ENCODE results near the gene PIN1.
A peak's percentile ranks its signal among the peaks of the same experiment; 100 is the strongest.

PIN1 gene

DNA sequence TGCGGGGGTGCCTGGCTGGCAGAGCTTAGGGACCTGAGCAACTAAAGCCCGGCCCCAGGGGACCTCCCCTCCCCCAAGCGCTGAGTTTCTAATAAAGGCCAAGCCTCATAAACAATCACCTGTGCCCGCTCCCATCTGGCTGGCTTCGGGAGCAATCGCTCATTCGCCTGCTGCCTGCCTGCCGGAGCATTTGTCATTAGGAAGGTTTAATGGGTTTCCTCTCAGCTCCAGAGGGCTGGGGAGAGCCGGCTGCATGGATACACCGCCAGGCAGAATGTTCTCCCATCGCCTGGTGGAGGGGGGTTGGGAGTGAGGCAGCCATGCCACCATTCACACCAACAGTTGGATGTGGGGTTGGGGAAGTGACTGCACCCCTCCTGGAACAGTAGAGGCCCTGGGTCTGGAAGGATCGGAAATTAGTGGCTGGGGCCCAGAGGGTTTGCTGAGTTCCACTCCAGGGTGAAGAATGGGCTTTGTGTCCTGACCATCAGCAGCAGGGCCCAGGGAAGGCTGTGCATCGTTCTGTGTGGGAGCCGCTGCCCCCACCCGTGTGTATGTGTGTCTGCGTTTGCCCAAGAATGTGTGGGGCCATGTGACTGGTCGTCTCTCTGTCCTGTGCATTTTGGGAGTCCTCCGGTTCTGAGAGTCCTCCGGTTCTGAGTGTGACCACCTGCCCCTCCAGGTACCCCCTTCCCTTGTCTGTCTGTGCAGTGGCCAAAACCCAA is 15.3 kb downstream of the PIN1 start:
- peaks cover 17 to 27% of the 10 kb centered on the region in 2 donors for H3K36me3 ChIP-seq (ENCODE audit: control insufficient read depth in 2 of 2, insufficient read depth in 2 of 2, low read length in 2 of 2)
- no peaks in the 10 kb centered on the region for H3K9me3 ChIP-seq (ENCODE audit: control insufficient read depth in 2 of 2, low read length in 2 of 2)
- H3K9ac ChIP-seq (ENCODE audit: low read depth in 1 of 2, low read length in 2 of 2), result no peak overlapping the region
- no peak overlapping the region for H3K27ac ChIP-seq (ENCODE audit: low read depth in 2 of 2, low read length in 2 of 2)
- H3K27me3 ChIP-seq (ENCODE audit: control insufficient read depth in 2 of 2, insufficient read depth in 2 of 2, low read length in 2 of 2), result no peaks in the 10 kb centered on the region
- H3K4me3 ChIP-seq (ENCODE audit: low read length in 2 of 2), result no peak overlapping the region
- no peaks in the 10 kb centered on the region for H3K4me1 ChIP-seq (ENCODE audit: control insufficient read depth in 2 of 2, insufficient read depth in 2 of 2, low read length in 2 of 2)

DNA sequence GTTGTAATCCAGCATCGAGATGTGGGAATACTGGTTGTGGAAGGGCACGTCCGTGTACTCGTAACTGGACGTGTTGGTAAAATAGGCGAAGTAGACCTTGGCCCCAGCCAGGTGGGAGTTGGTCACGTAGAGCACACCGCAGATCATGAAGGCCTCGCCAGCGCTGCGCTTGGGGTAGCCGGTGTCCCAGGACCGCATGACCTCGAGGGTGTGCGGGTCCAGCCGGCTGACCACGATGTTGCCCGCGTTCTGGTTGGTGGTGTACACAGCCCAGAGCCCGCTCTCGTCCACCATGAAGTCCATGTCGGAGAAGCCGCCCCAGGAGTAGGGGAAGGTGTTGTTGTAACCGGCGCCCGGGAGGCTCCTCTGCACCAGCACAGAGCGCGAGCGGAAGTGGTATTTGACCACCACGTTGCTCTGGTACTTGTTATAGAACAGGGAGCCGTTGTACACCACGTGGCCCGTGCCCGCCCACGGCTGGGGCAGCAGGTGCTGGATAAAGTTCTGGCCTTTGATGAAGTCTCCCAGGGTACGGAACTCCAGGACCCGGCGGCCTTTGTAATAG is 19.2 kb downstream of the PIN1 start:
- no peak overlapping the region for H3K9ac ChIP-seq (ENCODE audit: low read depth in 1 of 2, low read length in 2 of 2)
- H3K4me1 ChIP-seq (ENCODE audit: control insufficient read depth in 2 of 2, insufficient read depth in 2 of 2, low read length in 2 of 2), result no peaks in the 10 kb centered on the region
- no peaks in the 10 kb centered on the region for H3K36me3 ChIP-seq (ENCODE audit: control insufficient read depth in 2 of 2, insufficient read depth in 2 of 2, low read length in 2 of 2)
- no peak overlapping the region for H3K4me3 ChIP-seq (ENCODE audit: low read length in 2 of 2)
- H3K9me3 ChIP-seq (ENCODE audit: control insufficient read depth in 2 of 2, low read length in 2 of 2), result no peaks in the 10 kb centered on the region
- H3K27ac ChIP-seq (ENCODE audit: low read depth in 2 of 2, low read length in 2 of 2), result no peak overlapping the region
- no peaks in the 10 kb centered on the region for H3K27me3 ChIP-seq (ENCODE audit: control insufficient read depth in 2 of 2, insufficient read depth in 2 of 2, low read length in 2 of 2)

DNA sequence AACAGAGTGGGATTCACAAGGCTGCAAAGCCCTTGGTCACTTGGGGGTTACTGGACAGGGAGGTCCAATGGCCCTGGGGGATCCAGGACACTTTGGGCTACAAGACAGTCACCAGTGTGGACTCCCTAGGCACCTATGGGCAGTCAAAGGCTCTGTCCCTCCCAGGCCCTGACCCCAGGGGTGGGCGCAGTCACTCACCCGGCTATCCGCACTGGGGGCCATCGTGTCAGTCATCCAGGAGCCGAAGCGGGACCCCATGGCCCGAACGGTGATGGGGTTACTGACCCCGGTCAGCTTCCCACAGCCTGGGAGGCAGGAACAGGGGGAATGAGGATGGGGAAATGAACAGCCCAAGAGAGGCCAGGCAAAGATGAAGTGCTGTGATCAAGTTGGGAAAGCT is 21.5 kb downstream of the PIN1 start:
- H3K9ac ChIP-seq (ENCODE audit: low read depth in 1 of 2, low read length in 2 of 2), result no peak overlapping the region
- H3K4me1 ChIP-seq (ENCODE audit: control insufficient read depth in 2 of 2, insufficient read depth in 2 of 2, low read length in 2 of 2), result no peaks in the 10 kb centered on the region
- no peaks in the 10 kb centered on the region for H3K9me3 ChIP-seq (ENCODE audit: control insufficient read depth in 2 of 2, low read length in 2 of 2)
- H3K27ac ChIP-seq (ENCODE audit: low read depth in 2 of 2, low read length in 2 of 2), result no peak overlapping the region
- no peaks in the 10 kb centered on the region for H3K36me3 ChIP-seq (ENCODE audit: control insufficient read depth in 2 of 2, insufficient read depth in 2 of 2, low read length in 2 of 2)
- no peaks in the 10 kb centered on the region for H3K27me3 ChIP-seq (ENCODE audit: control insufficient read depth in 2 of 2, insufficient read depth in 2 of 2, low read length in 2 of 2)
- no peak overlapping the region for H3K4me3 ChIP-seq (ENCODE audit: low read length in 2 of 2)

DNA sequence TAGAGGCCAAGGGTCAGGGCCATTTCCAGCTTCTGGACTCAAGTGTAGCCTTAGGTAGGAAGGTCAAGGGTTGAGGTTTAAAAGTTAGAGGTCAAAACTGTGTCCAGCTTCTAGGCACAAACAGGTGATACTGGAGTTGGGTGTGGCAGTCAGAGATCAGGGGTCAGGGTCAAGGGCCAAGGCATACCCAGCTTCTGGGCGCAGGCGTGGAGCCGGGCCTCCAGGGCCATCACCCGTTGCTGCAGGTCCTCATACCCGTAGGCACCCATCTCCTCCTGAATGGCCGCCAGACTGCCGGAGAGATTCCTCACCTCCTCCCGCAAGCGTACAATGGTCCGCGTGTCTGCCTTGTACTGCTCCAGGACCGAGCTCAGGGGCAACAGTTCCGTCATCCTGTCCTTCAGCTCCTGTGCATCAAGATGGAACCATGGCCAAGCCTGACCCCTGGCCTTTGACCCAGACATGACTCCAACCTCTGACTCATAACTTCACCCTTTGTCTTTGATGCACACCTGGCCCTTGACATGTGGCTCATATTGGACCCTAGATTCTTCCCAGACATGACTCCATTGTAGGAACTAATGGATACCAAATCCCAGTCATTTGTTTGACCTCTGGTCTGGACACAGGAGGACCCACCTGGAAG is 22.1 kb downstream of the PIN1 start:
- H3K27ac ChIP-seq (ENCODE audit: low read depth in 2 of 2, low read length in 2 of 2), result peak overlapping the region; percentile 8 to 76
- H3K4me1 ChIP-seq (ENCODE audit: control insufficient read depth in 2 of 2, insufficient read depth in 2 of 2, low read length in 2 of 2), result no peaks in the 10 kb centered on the region
- no peaks in the 10 kb centered on the region for H3K36me3 ChIP-seq (ENCODE audit: control insufficient read depth in 2 of 2, insufficient read depth in 2 of 2, low read length in 2 of 2)
- H3K9me3 ChIP-seq (ENCODE audit: control insufficient read depth in 2 of 2, low read length in 2 of 2), result no peaks in the 10 kb centered on the region
- no peaks in the 10 kb centered on the region for H3K27me3 ChIP-seq (ENCODE audit: control insufficient read depth in 2 of 2, insufficient read depth in 2 of 2, low read length in 2 of 2)
- H3K4me3 ChIP-seq (ENCODE audit: low read length in 2 of 2), result peak overlapping the region in 1 of 2 donors; percentile 59
- no peak overlapping the region for H3K9ac ChIP-seq (ENCODE audit: low read depth in 1 of 2, low read length in 2 of 2)

DNA sequence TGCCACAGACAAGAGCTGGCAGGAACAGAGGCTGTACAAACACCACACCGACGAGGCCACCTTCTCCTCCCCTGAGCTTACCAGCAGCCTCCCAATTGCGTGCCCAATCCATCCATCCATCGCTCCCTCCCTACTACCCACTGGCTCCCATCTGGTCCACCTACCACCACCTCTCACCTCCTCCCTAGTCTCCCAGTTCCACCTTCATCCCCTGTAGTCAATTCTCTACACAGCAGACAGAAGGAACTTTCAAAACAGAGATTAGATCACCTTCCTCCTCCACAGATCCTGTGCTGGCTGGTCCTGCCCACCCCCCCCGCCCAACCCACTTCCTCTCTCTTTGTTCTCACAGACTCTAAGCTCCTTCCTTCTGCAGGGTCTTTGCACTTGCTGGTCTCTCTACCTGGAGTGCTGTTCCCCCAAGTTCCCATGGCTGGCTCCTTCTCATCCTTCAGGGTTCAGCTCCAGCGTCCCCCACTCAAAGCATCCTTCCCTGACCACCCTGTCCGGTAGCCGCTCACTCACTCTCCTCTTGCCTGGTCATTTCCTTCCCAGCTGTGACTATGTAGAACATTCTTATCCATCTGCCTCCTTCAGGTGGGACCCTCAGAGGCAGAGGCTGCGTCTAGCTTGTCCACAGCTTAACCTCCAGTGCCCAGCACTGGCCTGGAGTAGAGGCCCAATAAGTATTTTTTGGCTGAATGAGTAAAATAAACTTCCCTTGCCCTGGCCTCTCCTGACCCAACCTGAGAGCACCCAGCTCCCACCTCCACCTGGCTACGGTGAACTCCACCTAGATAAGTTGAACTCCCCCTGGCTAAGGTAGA is 23.0 kb downstream of the PIN1 start:
- peak overlapping the region in 1 of 2 donors; percentile 59 for H3K4me3 ChIP-seq (ENCODE audit: low read length in 2 of 2)

DNA sequence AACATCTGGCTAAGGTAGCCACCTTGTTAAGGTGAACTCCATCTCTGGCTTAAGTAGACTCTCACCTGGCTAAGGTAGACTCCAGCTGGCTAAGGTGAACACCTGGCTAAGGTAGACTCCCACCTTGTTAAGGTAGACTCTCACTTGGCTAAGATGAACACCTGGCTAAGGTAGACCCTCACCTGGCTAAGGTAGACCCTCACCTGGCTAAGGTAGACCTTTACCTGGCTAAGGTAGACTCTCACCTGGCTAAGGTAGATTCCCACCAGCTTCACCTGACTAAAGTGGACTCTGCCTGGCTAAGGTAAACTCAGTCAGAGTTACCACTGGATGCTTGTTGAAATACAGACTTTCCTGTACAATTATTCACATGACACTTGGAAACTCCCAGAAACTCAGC is 23.6 kb downstream of the PIN1 start:
- H3K27me3 ChIP-seq (ENCODE audit: control insufficient read depth in 2 of 2, insufficient read depth in 2 of 2, low read length in 2 of 2), result no peaks in the 10 kb centered on the region
- peak overlapping the region in 1 of 2 donors; percentile 41 for H3K27ac ChIP-seq (ENCODE audit: low read depth in 2 of 2, low read length in 2 of 2)
- no peak overlapping the region for H3K4me3 ChIP-seq (ENCODE audit: low read length in 2 of 2)
- no peaks in the 10 kb centered on the region for H3K36me3 ChIP-seq (ENCODE audit: control insufficient read depth in 2 of 2, insufficient read depth in 2 of 2, low read length in 2 of 2)
- no peaks in the 10 kb centered on the region for H3K4me1 ChIP-seq (ENCODE audit: control insufficient read depth in 2 of 2, insufficient read depth in 2 of 2, low read length in 2 of 2)
- H3K9ac ChIP-seq (ENCODE audit: low read depth in 1 of 2, low read length in 2 of 2), result no peak overlapping the region
- no peaks in the 10 kb centered on the region for H3K9me3 ChIP-seq (ENCODE audit: control insufficient read depth in 2 of 2, low read length in 2 of 2)

More for the DNA sequence above, 23.0 kb downstream of the PIN1 start:
- Histone ChIP-seq H3K27me3 (ENCODE audit: control insufficient read depth in 2 of 2, insufficient read depth in 2 of 2, low read length in 2 of 2) (no peaks in the 10 kb centered on the region), H3K9ac (ENCODE audit: low read depth in 1 of 2, low read length in 2 of 2) (no peak overlapping the region), H3K9me3 (ENCODE audit: control insufficient read depth in 2 of 2, low read length in 2 of 2) (no peaks in the 10 kb centered on the region), H3K4me1 (ENCODE audit: control insufficient read depth in 2 of 2, insufficient read depth in 2 of 2, low read length in 2 of 2) (no peaks in the 10 kb centered on the region), H3K27ac (ENCODE audit: low read depth in 2 of 2, low read length in 2 of 2) (peak overlapping the region; percentile 8 to 76), H3K36me3 (ENCODE audit: control insufficient read depth in 2 of 2, insufficient read depth in 2 of 2, low read length in 2 of 2) (no peaks in the 10 kb centered on the region)

DNA sequence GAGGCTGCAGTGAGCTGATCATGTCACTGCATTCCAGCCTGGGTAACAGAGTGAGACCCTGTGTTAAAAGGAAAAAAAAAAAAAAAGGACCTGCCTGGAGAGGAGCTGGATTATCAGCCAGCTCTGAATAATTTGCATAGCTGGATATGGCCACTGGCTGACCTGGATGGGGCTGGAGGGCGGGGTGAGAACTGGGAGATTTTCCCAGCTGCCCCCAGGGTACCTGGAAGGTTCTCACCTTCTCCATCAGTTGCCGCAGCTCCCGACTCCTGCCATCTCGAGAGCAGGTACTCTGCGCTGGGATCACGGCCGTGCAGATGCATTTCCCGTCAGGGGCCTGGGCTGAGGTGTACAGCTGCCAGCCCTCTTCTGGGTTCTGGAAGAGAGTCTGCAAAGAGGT is 25.3 kb downstream of the PIN1 start:
- Histone ChIP-seq H3K4me3 (ENCODE audit: low read length in 2 of 2) (no peak overlapping the region), H3K36me3 (ENCODE audit: control insufficient read depth in 2 of 2, insufficient read depth in 2 of 2, low read length in 2 of 2) (no peaks in the 10 kb centered on the region), H3K9ac (ENCODE audit: low read depth in 1 of 2, low read length in 2 of 2) (no peak overlapping the region), H3K9me3 (ENCODE audit: control insufficient read depth in 2 of 2, low read length in 2 of 2) (no peaks in the 10 kb centered on the region), H3K27ac (ENCODE audit: low read depth in 2 of 2, low read length in 2 of 2) (no peak overlapping the region), H3K27me3 (ENCODE audit: control insufficient read depth in 2 of 2, insufficient read depth in 2 of 2, low read length in 2 of 2) (no peaks in the 10 kb centered on the region), H3K4me1 (ENCODE audit: control insufficient read depth in 2 of 2, insufficient read depth in 2 of 2, low read length in 2 of 2) (no peaks in the 10 kb centered on the region)

DNA sequence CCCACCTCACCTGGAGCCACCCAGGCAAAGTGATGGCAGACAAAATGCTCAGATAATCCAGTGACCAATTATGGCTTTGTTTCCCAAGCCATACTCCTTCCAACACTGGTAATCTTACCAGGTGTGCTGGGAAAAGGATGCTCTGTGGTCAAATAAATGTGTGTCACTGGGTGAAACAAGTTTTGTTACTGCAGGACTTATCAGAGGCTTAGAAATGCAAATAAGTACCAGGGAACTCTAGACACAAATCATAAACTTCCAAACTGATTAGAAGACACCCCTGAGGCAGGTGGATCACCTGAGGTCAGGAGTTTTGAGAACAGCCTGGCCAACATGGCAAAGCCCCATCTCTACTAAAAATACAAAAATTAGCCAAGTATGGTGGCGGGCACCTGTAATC is 26.4 kb downstream of the PIN1 start:
- Histone ChIP-seq H3K27me3 (ENCODE audit: control insufficient read depth in 2 of 2, insufficient read depth in 2 of 2, low read length in 2 of 2) (no peaks in the 10 kb centered on the region), H3K4me1 (ENCODE audit: control insufficient read depth in 2 of 2, insufficient read depth in 2 of 2, low read length in 2 of 2) (peaks cover 0 to 1% of the 10 kb centered on the region in 2 donors), H3K4me3 (ENCODE audit: low read length in 2 of 2) (no peak overlapping the region), H3K9me3 (ENCODE audit: control insufficient read depth in 2 of 2, low read length in 2 of 2) (no peaks in the 10 kb centered on the region), H3K27ac (ENCODE audit: low read depth in 2 of 2, low read length in 2 of 2) (no peak overlapping the region), H3K36me3 (ENCODE audit: control insufficient read depth in 2 of 2, insufficient read depth in 2 of 2, low read length in 2 of 2) (no peaks in the 10 kb centered on the region), H3K9ac (ENCODE audit: low read depth in 1 of 2, low read length in 2 of 2) (no peak overlapping the region)

DNA sequence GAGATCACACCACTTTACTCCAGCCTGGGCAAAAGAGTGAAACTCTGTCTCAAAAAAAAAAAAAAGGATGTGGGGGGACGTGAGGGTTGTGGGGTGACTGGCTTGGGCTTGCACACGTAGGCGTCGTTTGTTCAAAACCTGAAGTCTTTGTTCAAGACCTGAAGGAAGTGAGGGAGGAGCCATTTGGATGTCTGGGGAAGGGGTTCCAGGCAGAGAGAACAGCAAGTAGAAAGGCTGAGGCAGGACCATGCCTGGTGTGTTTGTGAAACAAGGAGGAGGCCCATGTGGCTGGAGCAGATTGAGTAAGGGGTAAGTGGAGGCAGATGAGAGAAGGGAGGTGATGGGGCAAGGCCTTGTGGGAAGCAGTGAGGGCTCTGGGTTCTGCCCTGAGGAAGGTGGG is 27.8 kb downstream of the PIN1 start:
- Histone ChIP-seq H3K27me3 (ENCODE audit: control insufficient read depth in 2 of 2, insufficient read depth in 2 of 2, low read length in 2 of 2) (no peaks in the 10 kb centered on the region), H3K36me3 (ENCODE audit: control insufficient read depth in 2 of 2, insufficient read depth in 2 of 2, low read length in 2 of 2) (no peaks in the 10 kb centered on the region), H3K9ac (ENCODE audit: low read depth in 1 of 2, low read length in 2 of 2) (no peak overlapping the region), H3K9me3 (ENCODE audit: control insufficient read depth in 2 of 2, low read length in 2 of 2) (no peaks in the 10 kb centered on the region), H3K27ac (ENCODE audit: low read depth in 2 of 2, low read length in 2 of 2) (no peak overlapping the region), H3K4me3 (ENCODE audit: low read length in 2 of 2) (no peak overlapping the region), H3K4me1 (ENCODE audit: control insufficient read depth in 2 of 2, insufficient read depth in 2 of 2, low read length in 2 of 2) (peaks cover 0 to 2% of the 10 kb centered on the region in 2 donors)

DNA sequence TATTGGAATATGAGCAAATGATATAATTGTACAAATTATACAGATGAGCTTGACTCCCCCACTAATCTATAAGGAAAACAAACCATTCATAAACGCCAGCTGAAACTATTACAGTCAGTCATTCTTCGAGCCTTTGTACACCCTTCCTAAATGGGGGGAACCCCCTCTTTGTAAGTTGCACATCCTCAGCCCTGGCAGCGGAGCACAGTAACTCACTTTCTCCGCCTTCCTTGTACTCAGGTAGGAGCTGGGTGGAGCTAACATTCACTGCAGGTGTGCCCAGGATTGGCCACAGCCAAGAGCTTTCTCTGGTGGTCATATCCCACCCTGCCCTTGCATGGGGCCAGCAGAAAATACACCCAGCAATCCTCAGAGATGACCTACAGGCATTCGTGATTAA is 28.6 kb downstream of the PIN1 start:
- Histone ChIP-seq H3K27ac (ENCODE audit: low read depth in 2 of 2, low read length in 2 of 2) (no peak overlapping the region), H3K27me3 (ENCODE audit: control insufficient read depth in 2 of 2, insufficient read depth in 2 of 2, low read length in 2 of 2) (no peaks in the 10 kb centered on the region), H3K4me1 (ENCODE audit: control insufficient read depth in 2 of 2, insufficient read depth in 2 of 2, low read length in 2 of 2) (peaks cover 0 to 2% of the 10 kb centered on the region in 2 donors), H3K9me3 (ENCODE audit: control insufficient read depth in 2 of 2, low read length in 2 of 2) (no peaks in the 10 kb centered on the region), H3K9ac (ENCODE audit: low read depth in 1 of 2, low read length in 2 of 2) (no peak overlapping the region), H3K36me3 (ENCODE audit: control insufficient read depth in 2 of 2, insufficient read depth in 2 of 2, low read length in 2 of 2) (no peaks in the 10 kb centered on the region), H3K4me3 (ENCODE audit: low read length in 2 of 2) (no peak overlapping the region)
